NCI-H69 (cell line): ENCODE results near the gene DUSP8.

ENCODE experiments used
- DNase-seq: peaks from one replicate; lab custom pipeline; 2025; lab: John Stamatoyannopoulos, UW

The DUSP8 gene

DNA sequence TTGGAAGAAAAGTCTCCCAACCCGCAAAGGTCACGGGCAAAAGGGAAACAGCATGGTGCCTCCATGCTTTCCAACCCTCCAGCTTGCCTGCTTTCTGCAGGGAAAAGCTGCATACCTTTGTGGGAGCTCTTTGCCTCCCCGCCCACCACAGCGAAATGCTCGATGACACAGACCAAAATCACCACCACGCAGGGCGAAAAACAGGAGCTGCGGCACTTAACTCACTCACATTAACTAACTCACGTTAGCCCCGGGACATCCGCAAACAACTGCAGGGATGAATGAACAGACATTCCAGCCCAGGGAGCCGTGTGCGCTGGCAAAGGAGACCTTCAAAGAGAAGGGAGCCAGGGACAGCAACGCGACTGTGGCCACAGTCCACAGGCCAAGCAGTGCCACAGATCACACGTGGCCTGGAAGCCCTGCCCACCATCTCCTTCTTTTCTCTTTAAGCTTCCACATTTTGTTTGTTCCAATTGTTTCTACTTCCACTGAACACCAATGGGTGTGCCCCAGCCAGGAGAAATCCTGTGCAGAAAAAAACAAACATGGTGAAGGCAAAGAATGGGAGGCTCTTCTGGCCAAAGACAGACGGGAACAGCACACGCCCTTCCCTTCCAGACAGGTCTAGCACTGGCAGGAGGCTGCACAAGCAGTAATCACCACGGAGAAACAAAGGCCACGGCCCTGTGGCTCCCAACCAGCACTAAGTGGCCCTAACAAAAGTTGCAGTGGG lies 39.3 kb downstream of the DUSP8 start:
- DNase-seq = no peak

DNA sequence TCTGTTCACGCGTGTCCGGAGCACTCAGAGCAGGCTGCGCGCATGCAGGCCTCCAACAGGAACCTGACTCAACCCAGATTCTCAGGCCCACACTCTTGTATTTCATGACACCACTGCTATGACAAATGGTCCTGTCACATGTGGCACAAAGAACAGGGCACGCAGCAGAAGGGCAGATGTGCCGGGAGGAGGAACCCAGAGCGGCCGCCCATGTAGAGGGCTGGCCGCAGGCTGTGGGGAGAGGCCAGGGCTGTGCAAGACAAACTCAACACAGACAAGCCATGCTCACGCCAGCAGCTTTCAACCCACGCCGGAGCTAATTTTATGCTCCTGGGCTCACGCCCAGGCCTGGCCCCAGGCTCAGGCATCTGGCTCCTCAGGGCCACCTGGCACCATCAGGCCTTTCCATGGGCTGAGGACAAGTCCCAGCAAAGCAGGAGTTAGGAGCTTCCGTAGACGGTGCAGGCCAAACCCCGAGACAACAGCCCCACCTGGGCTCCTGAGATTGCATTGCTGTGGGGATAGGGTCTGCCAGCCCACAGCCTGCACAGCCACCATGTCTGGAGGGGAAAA lies 40.0 kb downstream of the DUSP8 start:
- no peak for DNase-seq

DNA sequence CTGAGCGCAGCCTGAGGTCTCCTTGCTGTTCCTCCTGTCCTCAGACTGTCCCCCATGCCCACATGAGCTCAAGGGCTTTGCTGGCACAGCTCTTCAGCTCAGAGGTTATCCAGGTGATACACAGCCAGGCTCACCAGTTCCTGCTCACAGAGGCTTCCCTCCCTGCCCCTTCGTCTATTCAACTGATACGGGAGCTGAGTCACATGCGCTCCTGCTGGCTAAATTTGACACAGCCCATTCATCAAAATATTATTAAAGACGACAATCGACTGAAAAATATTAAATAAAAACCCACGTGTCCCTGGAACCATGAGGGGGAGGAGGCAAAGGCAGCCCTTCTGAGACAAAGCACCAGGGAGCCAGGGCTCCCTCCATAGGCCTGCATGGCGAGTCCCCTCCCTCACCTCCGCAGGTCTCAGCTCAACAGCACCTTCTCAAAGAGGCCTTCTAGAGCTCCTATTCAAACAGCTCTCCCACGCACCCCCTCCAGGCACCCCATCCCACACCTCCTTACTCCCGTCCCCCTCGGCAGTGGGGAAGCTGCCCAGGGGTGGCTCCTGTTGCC lies 40.5 kb downstream of the DUSP8 start:
- no peak for DNase-seq

DNA sequence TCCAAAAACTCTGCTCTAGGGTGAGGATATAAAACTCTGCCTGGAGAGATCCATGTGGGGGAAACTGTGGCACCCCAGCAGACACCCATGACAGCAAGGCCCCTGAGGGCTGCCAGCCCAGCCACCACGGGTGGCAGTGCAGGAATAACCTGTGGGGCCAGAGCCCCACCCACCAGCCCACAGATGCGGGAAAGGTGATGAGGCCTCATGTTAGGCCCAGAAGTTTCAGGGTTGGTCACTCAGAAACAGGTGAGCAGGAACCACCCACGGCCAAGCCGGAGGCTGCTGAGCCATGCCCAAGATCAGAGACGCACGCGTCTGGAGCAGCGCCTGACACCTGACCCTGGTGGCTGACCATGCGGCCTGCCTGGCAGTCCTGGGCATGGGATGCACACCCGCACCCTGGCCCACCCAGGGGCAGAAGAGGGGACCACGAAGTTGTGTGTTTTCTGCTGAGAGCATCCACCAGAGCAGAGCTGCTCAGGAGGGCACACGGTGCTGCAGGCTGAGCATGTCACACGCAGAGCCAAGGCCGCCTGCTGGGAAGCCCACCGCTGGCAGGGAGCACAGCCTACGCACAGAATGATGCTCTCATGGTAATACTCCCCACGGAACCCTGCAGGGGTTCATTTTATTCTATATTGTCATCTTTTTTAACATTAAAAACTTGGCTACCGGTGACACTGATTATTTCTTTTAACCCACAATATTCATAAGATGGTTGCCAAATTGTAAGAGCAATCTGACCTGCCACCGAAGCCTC lies 41.2 kb downstream of the DUSP8 start:
- no peak for DNase-seq

DNA sequence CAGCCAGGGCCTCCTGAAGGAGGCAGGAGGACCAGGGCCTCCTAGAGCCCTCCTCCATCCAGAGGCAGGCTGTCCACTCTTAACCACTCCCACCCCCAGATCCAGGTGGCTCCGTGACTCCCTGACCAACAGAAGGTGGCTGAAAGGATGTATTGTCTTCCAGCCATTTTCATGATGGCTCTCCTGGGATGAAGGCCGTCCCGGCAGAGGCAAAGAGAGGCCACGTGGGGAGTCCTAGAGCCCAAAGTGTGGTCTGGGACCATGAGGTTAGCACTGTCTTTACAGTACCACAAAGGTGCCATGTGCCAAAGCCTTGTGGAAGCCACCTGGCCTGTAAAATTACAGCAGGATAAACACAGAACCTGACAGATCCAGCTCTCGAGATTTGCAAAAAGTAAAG lies 42.3 kb downstream of the DUSP8 start:
- DNase-seq = no peak

DNA sequence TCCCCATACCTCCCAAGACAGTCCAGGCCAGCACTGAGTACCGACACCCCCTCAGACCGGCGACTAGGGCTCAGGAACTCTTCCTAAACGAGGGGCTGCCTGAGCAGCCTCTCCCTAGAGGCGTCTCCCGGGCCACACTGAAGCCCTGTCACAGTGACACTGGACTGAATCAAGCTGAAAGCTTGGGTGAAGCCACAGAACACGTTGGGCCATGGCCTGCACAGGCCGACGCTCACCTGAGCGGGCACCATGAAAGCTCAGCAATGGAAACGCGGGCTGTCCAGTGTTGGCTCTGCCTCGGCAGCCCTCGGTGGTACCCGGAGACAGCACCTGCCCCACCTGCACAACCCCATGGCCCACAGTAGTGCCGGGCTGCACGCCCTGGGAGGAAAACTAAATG lies 42.8 kb downstream of the DUSP8 start:
- no peak for DNase-seq

DNA sequence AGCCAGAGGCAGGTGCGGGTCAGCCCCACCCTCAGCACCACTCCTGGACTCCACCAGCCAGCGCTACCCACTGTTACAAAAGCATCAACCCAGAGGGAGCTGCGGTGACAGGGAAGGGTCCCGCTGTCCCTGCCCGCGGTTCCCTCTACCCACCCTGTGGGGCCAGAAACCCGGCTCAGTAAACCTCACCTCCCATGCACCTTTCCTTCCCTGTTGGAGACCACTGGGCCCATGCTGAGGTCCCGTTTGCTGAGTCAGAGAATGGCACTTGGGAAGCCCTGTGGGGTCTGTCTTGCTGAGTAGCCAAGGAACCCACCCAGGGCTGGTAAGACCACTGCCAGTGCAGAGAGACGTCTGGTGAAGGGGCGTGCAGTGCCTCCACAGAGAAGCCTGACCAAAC lies 43.4 kb downstream of the DUSP8 start:
- no peak for DNase-seq

DNA sequence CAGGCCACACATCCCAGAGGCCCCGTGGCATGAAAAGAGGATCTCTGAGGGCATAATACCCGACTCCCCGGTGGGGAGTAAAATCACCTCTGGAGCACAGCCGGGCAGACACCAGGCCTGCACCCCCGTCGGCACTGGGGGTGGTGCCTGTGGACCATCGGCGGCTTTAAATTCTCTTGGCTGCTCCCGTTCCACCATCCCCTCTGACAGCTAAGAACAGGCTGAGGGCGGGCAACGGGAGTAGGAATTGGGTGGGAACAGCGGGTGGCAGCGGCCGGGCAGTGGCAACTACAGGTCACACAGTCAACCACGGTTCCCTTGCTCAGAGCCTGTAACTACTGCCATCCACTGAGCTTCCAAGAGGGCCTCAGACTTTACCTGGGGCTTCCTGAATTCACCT lies 45.3 kb downstream of the DUSP8 start:
- no peak for DNase-seq

DNA sequence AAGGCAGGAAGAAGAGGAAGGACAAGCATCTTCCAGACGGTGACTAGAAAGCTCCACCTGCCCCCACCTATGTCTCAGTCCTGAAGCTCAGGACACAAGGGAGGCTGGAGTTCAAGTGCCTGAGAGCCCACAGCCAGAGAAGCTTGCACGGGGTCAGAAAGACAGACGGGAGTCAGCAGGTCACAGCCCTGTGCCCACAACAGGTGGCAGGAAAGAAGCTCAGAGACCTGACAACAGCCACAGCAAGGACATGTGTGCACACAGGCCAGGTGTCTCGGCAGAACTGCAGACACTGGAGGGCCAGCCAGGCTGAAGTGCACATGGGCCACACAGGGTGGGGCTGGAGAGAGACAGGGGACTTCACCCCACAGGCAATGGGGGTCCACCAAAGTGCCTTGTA lies 48.3 kb downstream of the DUSP8 start:
- no peak for DNase-seq

DNA sequence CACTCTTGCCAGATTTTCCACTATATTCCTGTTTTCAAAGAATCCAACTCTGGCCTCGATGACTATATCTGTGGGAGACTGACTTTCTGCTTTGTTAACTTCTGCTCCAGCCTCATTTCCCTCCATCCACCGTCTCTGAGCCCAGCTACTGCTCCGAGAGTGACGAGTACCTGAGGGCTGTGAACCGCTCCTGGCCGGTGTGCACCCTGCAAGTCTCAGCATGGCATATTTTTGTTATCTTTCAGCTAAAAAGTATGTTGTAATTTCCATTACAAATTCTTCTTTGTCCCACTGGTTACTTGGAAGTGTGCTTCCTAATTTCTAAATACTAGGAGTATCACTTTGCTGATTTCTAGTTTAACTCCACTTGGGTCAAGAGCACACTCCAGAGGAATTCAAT lies 49.0 kb downstream of the DUSP8 start:
- no peak for DNase-seq

DNA sequence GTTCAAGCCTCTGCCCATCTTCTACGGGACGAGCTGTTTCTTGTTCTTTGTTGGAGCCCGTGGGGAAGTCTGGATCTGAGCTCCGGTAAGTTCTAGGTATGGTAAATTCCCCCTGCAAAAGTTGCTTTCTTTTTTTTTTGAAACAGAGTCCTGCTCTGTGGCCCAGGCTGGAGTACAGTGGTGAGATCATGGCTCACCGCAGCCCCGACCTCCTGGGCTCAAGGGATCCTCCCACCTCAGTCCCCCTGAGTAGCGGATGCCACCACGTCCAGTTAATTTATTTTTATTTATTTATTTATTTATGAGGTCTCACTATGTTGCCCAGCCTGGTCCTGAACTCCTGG lies 50.0 kb downstream of the DUSP8 start:
- no peak for DNase-seq

DNA sequence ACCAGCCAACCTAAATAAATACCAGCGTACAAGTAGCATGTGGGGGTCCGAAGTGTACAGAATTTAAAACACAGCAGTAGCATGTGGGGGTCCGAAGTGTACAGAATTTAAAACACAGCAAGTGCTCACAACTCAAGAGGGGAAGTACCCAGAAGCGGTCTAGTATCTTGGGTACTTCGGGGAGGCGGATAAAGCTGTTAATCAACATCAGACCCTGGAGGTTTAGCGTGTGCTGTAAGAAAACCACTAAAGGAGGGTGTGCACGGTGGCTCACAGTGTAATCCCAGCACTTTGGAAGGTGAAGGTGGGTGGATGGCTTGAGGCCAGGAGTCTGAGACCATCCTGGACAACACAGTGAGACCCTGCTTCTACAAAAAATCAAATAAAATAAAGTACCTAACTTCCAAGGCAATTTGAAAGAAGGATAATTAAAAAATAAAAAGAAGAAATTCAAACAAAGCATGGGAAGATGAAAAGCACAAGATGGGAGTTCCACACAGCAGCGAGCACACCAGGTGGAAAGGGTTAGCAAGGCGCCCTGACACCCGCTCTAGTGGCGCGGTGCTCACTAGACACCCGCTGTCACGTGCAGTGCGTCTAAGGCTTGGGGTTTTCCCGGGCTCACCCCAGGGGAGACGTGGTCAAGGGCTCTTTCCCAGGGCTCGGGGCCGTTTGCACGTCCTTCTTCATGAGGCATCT lies 50.5 kb downstream of the DUSP8 start:
- DNase-seq = no peak

DNA sequence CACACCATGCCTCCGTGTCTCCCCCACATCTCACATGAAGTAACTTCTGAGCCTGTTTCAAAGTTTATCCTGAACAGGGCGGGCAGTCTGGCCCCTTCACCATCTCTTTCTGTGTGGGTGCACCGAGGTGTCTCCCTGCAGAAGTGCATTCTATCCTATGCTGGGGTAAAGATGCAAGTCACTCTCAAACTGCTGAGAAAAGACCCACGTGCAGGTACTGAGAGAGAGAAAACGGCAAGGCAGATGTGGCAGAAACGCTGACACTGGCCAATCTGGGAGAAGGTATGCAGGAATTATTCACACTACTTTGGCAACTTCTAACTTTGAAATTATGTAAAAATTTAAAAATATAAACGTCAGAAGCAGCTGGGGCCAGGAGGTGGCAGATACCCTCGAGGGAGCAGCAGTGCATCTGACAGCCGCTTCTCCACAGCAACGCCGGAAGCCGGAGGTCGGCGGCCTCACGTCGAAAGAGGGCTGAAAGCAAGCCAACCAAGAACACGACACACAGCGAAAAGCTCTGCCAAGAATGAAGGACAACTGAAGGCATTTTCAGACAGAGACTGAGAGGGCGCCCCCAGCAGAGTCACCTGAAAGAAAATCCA lies 51.3 kb downstream of the DUSP8 start:
- DNase-seq = no peak

DNA sequence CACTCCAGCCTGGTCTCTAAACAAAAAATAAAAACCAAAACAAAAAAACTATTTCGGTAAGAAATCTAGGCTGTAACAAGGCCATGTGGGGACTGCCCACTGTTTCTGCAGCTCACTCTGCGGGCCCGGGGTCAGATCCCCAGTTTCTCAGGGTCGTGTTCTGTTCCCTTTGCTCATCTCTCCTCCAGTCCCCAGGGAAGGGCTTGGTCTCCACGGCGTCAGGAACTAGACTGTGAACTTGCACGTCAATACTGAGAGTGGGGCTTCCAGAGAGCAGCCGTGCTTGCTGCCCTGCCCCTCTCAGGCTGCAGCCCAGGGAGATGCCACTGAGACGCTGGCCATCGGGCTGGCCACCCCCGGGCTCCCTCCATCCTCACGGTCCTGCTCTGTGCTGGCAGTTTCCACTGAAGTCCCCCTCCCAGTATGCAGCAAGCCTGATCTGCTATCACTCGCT lies 51.8 kb downstream of the DUSP8 start:
- no peak for DNase-seq

DNA sequence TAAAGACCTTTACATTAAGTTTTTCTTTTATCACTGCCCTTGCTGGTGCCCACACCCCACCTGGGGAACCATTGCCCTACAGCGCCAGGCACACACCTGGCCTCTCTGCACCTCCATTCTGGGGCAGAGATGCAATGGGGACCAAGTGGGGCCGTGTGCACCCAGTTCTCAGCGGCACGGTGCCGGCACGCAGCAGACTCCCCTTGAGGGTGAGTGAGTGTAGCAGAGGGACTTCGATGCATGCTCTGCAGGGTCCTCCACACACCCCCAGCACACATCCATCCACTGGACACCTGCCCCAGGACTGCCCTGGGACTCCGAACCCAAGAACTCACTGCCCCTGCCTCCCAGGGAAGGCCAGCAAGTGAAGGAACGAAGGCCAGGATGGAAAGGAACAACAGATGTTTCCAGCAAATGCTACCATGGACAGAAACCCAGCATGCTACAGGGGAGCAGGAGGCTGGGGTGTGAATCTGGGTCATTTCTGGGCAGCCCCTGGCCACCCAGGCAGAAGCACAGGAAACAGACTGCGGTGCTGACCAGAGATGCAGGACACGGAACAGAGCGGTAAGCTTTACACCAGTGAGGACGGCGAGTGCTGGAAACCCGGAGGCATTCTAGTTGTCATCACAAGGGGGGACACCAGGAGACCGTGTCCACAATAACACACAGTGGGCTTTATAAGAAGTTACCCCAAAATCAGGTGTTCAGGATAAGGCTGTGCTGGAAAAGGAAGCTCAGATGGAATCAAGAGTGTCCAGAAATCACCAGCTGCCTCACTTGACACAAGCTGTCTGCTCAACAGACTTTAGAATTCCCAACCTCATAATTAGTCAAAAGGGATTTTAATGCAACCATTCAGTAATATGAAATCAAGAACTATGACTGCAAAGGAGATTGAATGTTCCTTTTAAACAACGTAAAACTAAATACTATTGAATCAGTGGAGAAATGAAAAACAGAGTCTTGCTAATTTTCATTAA lies 52.8 kb downstream of the DUSP8 start:
- DNase-seq = no peak

DNA sequence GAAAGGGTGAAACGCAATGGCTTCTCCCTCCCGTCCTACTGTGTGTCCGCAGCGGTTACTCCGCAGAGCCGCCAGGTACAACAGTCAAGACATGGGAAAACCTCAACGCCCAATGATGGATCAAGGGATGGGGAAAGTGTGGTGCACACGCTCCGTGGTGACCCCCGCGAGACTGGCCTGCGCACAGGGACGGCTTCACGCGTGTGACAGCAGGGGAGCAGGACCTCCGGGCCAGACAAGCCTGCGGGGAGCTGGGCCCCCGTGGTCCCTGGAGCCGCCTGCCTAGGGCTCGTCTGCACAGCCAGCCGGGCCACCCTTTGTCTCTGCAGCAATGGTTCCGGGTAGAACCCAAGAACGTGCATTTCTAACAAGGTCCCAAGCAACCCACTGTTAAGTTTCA lies 53.8 kb downstream of the DUSP8 start:
- no peak for DNase-seq

DNA sequence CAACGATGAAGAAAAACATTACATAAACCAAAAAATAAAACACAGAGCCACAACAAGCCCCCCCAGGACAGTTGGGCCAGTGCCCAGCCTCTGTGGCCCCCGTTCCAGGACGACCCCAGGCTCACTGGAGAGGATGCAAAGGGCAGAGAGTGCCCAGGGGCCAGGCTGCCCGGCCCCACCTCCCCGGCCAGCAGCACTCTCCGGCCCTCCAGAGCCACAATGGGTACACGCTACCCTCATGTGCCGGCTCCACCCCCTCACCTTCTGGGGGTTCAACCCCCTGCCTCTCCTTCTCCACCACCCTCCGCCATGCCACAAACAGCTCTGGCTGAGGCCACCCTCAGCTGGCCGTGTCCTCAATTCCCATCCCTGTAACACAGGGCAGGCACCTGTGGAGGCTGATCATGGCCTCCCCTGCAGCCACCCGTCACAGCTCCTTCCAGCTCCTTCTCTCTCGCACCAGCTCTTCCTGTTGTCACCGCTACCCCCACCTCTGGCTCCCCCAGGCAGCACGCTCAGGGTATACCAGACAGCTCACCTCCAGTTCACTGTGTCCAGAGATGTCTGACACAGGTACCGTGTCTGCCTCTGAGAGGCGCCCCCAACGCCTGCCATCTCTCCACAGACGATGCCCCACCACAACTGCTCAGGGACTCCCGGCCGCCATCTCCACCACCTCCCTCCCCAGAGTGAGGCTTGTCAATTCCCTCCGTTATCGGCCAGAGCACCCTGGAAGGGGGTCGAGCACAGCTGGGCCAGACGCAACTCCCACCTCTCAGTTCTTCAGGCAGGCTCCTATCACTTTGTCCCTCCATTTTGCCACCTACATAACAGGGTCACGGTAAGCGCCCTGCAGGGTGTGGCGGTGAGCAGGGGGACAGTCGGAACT lies 54.7 kb downstream of the DUSP8 start:
- DNase-seq = no peak

DNA sequence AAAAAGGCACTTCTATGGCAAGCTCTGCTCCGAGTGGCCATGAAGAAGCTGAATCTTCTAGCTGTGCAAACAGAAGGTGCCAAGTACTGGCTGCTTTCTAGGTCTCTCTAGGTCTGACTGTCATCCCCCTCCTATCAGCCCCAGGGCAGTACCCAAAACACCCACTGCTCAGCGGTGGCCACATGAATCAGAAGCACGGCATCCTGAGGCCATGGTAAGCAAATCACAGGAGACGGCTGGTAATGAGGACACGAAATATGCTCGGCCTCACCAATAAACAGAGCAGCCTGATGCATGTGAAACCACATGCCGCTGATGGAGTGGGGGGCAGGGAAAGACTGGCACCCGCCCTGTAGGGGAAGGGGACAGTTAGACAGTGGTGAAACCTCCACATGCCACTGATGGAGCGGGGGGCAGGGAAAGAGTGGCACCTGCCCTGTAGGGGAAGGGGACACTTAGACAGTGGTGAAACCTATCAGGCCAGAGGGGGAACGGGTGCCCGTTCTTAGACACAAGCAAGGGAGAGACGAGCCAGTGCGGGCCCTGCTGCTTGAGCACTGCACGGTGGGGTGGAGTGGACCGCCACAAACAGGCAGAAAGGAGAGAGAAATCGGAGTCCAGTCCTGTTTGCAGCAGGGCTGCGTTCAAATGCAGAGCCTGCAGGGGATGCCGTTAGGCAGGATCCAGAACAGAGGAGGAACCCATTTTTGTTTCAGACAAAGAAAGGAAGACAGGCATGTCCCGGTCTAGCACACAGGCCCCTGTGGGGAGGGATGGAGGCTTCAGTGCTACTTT lies 55.6 kb downstream of the DUSP8 start:
- DNase-seq = no peak
